Omental fat pad (tissue), 4 donors: Measurements from ENCODE around the gene GFI1B. TPM values are rescaled to one million over a fixed set of nuclear protein-coding genes. Genes with fewer than 3 reads are reported as not detected.

Experiments
- ATAC-seq: fragments of 150-250 bp; one replicate; pipeline ENCODE4 v1.9.1; 2016; ENCODE audit warnings: mild to moderate bottlenecking, moderate library complexity; ENCODE audit not compliant: low FRiP score
- DNase-seq: peaks from one replicate; pipeline ENCODE4 v3.0.0-alpha.2; 2019; ENCODE audit warnings: low spot score
- total RNA-seq, 4 donors: library from RNA; depleted of rRNA; stranded (reverse); fragments of >200 nt; gene quantifications; one replicate each; pipeline ENCODE4 v1.1.0, GENCODE V29; 2016
- TF ChIP-seq, protein P1 (sequence below), 3 donors: fragments of 450-650 bp; IDR thresholded peaks; one replicate each; pipeline ENCODE4 v1.5.1; 2016 to 2017; ENCODE audit warnings: antibody characterized with exemption in 3 of 3, mild to moderate bottlenecking in 3 of 3, moderate library complexity in 2 of 3

Gene GFI1B
- total RNA-seq: not detected

DNA sequence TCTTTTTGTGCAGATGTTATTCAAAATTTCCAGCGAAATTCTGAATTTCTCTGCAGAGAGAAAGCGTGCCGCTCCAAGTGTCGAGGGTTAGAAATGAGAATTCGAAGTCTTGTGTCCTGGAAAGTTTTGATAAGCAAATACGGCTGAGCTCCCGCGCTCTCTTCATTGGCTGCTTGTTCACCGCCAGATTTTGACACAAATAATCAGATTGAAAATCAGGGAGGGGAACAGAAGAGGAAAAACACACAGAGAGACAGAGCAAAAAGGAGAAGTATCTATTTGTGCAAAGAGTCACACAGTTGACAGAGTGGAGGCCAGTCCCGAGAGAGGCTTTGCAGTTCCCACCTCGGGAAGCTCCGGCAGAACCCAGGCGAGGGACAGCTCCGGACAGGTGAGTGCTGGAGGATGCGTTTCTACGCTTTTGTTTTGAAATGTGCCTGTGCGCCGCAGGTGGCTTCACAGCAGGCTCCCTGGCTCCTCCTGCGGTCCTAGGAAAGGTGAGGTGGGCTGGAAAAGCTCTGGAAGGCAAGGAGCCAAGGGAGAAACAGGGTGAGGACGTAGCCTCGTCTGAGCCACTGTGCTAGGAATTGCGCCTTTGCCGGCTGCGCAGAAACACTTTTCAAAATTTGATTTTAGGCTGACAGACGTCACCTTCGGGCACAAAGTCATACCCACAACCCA is at the start of gene GFI1B:
TSS of gene GFI1B (plus strand) at position 244 of the 681 bp plus-strand sequence. CDS start 7,985 bp downstream, outside the sequence.
- ATAC-seq: no peak
- no peak for DNase-seq
- TF ChIP-seq, protein P1, sequence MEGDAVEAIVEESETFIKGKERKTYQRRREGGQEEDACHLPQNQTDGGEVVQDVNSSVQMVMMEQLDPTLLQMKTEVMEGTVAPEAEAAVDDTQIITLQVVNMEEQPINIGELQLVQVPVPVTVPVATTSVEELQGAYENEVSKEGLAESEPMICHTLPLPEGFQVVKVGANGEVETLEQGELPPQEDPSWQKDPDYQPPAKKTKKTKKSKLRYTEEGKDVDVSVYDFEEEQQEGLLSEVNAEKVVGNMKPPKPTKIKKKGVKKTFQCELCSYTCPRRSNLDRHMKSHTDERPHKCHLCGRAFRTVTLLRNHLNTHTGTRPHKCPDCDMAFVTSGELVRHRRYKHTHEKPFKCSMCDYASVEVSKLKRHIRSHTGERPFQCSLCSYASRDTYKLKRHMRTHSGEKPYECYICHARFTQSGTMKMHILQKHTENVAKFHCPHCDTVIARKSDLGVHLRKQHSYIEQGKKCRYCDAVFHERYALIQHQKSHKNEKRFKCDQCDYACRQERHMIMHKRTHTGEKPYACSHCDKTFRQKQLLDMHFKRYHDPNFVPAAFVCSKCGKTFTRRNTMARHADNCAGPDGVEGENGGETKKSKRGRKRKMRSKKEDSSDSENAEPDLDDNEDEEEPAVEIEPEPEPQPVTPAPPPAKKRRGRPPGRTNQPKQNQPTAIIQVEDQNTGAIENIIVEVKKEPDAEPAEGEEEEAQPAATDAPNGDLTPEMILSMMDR (IDR thresholded peaks at IDR 0.05): no peak

DNA sequence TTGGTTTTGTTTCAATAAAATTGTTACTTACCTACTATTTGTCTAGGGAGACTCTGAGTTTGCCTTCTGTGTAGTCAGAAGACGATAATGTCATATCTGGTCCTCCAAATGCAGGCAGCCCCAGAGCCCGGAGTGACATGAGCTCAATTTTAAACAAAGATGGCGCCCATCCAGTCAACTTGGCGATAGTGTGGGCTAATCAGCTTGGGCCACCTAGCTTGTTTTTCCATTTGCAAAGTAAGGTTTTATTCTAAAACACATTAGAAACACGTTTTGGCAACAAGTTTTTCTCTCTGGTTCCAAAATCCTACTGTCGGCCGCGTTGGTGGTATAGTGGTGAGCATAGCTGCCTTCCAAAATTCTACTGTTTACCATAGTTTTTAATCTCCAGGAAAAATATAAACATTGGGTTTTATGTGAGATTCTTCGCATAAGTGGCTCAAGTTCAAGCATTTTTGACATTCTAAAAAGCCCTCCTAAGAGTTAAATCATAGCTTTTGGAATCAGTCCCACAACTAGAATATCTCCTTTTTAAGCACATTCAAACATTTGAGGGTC is 47.2 kb upstream of the GFI1B start:
- TF ChIP-seq, protein P1 (IDR thresholded peaks at IDR 0.05): no peak
- DNase-seq: no peak
- ATAC-seq: no peak

DNA sequence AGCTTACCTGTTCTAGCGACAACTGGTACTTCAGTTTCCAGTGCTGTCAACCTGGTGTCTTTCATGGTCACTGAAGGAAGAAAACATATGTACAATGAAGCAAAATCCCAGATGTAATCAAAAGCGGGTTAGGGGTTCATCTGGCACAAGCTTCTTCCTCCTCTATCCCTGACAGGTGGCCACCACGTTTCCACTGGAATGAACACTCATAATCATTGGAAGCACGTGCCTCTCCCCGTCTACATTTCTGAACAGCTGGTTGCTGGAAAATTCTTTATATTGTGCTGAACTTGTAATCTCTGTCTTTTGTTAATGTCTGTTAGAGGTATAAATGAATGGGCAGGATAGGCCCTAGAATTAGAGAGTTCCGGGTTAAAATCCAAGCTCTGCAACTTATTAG is 43.5 kb upstream of the GFI1B start:
- TF ChIP-seq, protein P1 (IDR thresholded peaks at IDR 0.05): no peak
- DNase-seq: no peak
- ATAC-seq: no peak

DNA sequence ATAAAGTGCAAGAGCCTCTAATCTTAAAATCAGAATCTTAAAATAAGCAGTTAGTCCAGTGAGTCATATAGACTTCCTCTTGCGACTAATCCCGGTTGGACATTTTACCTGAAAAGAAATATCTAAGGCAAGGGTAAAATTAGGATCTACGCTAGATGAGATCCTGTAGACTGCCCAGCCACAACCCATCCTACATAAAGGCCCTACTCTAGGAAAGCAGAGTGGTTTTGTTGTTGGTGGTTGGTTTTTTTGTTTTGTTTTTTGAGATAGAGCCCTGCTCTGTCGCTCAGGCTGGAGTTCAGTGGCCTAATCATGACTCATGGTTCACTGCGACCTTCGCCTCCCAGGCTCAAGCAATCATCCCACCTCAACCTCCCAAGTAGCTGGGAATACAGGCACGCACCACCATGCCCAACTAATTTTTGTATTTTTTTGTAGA is 41.0 kb upstream of the GFI1B start:
- DNase-seq (no peak), ATAC-seq (no peak)
- TF ChIP-seq, protein P1 (IDR thresholded peaks at IDR 0.05): no peak

DNA sequence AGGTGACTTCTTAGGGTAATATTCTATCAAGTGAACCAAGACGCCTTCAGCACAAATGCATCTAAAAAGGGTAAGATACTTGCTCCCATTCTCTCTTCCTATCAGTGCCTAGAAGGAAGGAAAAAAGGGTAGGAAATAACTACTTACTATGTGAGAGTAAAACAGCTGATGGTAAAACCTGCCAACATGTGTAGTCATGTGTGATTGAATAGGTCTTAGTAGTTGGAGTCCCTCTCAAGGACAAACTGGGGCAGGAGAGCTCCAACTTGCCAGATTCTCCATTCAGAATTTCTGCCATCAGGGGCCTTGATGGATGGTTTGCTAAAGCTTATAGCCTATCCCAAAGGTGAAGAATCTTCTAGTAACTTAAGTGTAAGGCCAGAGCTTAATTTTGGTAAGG is 39.3 kb upstream of the GFI1B start:
- TF ChIP-seq, protein P1 (IDR thresholded peaks at IDR 0.05): no peak
- ATAC-seq: no peak
- DNase-seq: no peak

DNA sequence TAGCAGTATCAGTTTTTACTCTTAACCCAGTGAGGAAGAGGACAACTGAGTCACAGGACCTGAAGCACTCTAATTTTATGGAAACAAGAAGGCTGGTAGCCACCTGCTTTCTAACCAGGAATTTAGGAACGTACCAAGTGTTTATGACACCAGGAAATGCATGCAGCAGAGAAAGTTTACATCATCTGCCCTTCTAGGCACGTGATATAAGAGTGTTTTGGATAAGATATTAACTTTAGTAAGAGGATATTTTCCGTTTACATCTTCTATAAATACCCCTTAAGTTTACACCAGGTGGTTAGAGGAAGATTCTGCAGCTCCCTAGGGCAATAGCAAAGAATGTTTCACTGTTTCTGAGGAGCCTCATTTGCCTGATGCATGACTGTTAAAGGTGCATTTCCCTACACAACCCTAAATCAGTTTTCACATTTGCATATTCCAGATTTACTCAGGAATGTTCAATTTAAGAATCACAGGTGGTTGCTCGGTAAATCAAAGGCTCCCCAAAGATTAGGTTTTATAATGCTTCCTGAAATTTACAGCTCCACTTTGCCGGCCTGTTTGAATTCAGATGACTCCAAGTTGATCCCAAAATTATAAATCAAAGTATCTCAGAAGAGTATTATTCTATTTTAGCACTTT is 35.8 kb upstream of the GFI1B start:
- TF ChIP-seq, protein P1 (IDR thresholded peaks at IDR 0.05): no peak
- ATAC-seq: no peak
- no peak for DNase-seq
